Medulla oblongata (tissue), 1 donor: Measurements from ENCODE around the gene VPS13D.
"Not testable (repeated sequence)": the region's sequence is repeated elsewhere in the genome, so short reads cannot be mapped to it uniquely, and the experiment has no call there.

ENCODE experiments used
- DNase-seq: peaks from one replicate; pipeline ENCODE4 v3.0.0-alpha.2; 2015; ENCODE audit errors: extremely low spot score

The VPS13D gene

DNA sequence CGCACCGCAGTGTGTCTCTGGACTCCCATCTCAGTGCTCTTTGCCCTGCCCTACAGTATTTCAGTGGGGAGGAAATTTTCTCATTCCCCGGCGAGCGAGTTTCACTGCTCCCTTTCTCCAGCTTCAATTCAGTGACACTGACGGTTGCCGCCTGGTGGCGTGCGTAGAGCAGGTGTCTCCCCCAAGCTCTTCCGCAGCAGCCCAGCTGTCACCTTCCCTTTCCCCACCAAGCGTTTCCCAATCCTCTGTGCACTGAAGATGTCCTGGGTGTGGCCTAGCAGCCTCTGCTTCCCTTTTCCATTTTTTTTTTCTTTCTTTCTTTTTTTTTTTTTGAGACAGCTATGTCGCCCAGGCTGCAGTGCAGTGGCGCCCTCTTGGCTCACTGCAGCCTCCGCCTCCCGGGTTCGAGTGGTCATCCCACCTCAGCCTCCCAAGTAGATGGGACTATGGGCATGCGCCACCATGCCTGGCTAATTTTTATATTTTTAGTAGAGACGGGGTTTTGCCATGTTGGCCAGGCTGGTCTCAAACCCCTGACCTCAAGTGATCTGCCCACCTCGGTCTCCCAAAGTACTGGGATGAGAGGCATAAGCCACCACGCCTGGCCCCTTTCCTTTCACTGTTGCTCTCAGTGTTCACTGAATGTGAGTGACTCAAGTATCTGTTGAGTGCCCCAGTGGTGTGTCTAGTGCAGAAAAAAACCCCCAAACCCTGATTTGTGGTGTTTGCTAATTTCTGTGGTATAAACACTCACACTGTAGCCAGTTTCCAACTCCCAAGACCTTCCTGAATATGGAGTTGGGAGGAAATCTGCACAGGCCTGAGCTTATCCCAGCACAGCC lies 33.0 kb upstream of the VPS13D start:
- DNase-seq, result peak; percentile 55

DNA sequence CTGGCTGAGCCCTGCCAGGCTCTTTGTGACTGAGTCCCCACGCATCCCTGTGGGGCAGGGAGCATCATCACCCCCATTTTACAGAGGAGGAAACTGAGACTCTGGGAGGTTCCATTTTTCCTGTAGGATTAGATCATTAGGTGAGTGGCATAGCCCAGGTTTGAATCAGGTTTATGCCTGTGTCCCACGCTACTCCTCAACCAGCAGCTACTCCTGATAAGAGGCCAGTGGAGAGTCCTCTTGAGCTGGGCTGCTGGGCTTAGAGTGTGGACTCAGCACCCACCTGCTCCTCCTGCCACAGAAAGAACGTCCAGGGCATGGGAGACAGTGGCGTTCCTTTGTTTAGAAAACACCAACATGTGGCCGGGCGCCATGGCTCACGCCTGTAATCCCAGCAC lies 32.3 kb upstream of the VPS13D start:
- DNase-seq, result no peak

GRCh38 chr1:12200208-12200607 lies 29.6 kb upstream of the VPS13D start:
- no peak for DNase-seq

- no peak for DNase-seq
These were observed 28.3 kb upstream of the VPS13D start for GRCh38 chr1:12201352-12202189.

GRCh38 chr1:12202190-12202497 lies 27.7 kb upstream of the VPS13D start:
- no peak for DNase-seq

- no peak for DNase-seq
These were observed 27.3 kb upstream of the VPS13D start for GRCh38 chr1:12202577-12202976.

- no peak for DNase-seq
These were observed 26.4 kb upstream of the VPS13D start for GRCh38 chr1:12203216-12204007.

DNA sequence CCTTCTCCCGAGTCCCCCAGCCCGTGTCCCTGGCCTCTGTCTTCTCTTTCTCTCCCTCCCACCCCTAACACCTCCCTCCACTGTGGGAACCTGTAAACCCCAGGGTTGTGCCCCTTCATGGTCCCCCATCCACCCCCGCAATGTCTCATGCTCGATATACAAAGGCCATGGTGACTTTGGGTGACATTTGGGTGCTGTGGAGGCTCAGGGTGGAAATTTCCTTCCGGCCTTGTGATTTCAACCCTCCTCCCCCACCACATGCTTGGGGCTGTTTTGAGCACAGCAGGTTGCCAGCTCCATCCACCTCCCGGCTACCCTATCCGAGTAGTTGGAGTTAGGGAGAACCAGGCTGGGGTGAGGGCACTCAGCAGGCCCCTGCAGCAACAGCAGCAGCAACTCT lies 25.7 kb upstream of the VPS13D start:
- no peak for DNase-seq

- no peak for DNase-seq
These were observed 24.8 kb upstream of the VPS13D start for GRCh38 chr1:12204754-12205658.

- no peak for DNase-seq
These were observed 23.6 kb upstream of the VPS13D start for GRCh38 chr1:12206238-12206637.

DNA sequence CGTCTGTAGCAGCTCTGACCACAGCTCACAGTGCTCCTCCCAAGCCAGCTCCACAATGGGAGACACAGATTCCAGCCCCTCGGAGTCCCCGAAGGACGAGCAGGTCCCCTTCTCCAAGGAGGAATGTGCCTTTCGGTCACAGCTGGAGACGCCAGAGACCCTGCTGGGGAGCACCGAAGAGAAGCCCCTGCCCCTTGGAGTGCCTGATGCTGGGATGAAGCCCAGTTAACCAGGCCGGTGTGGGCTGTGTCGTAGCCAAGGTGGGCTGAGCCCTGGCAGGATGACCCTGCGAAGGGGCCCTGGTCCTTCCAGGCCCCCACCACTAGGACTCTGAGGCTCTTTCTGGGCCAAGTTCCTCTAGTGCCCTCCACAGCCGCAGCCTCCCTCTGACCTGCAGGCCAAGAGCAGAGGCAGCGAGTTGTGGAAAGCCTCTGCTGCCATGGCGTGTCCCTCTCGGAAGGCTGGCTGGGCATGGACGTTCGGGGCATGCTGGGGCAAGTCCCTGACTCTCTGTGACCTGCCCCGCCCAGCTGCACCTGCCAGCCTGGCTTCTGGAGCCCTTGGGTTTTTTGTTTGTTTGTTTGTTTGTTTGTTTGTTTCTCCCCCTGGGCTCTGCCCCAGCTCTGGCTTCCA lies 22.9 kb upstream of the VPS13D start:
- no peak for DNase-seq

DNA sequence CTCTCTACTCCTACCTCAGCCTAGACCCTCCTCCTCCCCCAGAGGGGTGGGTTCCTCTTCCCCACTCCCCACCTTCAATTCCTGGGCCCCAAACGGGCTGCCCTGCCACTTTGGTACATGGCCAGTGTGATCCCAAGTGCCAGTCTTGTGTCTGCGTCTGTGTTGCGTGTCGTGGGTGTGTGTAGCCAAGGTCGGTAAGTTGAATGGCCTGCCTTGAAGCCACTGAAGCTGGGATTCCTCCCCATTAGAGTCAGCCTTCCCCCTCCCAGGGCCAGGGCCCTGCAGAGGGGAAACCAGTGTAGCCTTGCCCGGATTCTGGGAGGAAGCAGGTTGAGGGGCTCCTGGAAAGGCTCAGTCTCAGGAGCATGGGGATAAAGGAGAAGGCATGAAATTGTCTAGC lies 21.6 kb upstream of the VPS13D start:
- no peak for DNase-seq

DNA sequence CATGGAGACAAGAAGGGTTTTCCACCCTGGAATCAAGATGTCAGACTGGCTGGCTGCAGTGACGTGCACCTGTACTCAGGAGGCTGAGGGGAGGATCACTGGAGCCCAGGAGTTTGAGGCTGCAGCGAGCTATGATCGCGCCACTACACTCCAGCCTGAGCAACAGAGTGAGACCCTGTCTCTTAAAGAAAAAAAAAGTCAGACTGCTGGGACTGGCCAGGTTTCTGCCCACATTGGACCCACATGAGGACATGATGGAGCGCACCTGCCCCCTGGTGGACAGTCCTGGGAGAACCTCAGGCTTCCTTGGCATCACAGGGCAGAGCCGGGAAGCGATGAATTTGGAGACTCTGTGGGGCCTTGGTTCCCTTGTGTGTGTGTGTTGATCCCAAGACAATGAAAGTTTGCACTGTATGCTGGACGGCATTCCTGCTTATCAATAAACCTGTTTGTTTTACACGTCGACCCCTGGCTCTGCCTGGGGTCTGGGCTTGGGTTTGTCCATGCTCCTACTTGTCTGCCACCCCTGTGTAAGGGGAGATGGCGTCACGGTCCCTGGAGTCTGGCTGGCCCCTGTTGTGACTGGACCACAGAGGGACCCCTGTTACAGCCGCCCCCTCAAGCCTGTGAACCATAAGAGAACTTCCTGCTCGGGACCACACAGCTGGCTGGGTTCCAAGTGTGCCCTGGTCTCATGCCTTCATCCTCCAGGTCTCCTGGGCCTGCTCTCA lies 20.9 kb upstream of the VPS13D start:
- DNase-seq, result peak; percentile 92

GRCh38 chr1:12209495-12209832 lies 20.4 kb upstream of the VPS13D start:
- DNase-seq, result no peak

GRCh38 chr1:12215118-12215961 lies 14.5 kb upstream of the VPS13D start:
- no peak for DNase-seq

DNA sequence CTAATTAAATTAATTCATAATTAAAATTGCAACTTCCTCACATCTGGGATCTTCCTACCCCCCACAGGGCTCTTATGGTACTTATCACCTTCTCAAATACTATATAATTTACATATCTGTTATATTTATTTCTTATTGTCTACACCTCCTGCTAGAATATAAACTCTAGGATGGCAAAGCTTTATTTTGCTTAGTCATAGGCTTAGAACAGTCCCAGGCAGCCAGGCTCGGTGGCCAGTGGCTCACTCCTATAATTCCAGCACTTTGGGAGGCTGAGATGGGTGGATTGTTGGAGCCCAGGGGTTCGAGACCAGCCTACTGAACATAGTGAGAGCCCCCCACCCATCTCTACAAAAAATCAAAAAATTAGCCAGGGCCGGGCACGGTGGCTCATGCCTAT lies 10.0 kb upstream of the VPS13D start:
- DNase-seq, result no peak

DNA sequence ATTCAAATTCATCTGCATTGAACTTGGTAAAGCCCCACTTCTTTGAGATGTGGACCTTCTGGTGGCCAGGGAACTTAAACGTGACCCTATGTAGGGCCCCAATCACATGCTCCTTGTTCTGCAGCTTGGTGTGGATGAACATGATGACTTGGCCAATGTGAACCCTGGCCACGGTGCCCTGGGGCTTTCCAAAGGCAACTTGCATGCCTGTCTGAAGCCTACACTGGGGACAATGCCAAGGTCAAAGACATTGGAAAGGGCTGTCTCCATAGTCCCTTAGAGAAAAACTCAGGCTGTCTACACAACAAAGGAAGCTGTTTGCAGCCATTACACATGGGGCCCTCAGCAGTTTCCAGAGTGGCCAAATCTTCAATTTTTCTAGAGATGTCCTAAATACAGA lies 8.9 kb upstream of the VPS13D start:
- DNase-seq, result no peak

DNA sequence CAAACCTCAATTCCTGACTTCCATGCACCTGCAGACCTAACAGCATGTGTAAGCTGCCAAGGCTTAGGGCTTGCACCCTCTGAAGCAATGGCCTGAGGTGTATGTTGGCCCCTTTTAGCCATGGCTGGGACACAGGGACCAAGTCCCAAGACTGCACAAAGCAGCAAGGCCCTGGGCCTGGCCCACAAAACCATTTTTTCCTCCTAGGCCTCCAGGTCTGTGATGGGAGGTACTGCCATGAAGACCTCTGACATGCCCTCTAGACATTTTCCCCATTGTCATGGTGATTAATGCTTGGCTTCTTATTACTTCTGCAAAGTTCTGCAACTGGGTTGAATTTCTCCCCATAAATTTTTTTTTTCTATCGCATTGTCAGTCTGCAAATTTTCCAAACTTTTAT lies 7.1 kb upstream of the VPS13D start:
- not testable (repeated sequence) for DNase-seq

DNA sequence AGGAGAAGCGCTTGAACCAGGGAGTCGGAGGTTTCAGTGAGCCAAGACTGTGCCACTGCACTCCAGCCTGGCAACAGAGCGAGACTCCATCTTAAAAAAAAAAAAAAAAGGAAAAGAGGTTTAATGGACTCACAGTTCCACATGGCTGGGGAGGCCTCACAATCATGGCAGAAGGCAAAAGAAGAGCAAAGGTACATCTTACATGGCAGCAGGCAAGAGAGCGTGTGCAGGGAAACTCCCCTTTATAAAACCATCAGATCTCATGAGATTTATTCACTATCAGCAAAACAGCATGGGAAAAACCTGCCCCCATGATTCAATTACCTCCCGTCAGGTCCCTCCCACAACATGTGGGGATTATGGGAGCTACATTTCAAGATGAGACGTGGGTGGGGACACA lies 5.7 kb upstream of the VPS13D start:
- not testable (repeated sequence) for DNase-seq
